Hematopoietic multipotent progenitor cell treated with erythropoietin and hydrocortisone succinate and interleukin-3 and kit ligand, for 15 days (in vitro differentiated cells): ENCODE measurements around the gene FRMD8.

Source experiments
- DNase-seq: peaks from one replicate; pipeline ENCODE4 v3.0.0-alpha.2; 2015; ENCODE audit warnings: low spot score

The FRMD8 gene

GRCh38 chr11:65392899-65393298 is 6.5 kb downstream of the FRMD8 start:
- DNase-seq = no peak

- DNase-seq = no peak
Measured at GRCh38 chr11:65393513-65394079, 7.2 kb downstream of the FRMD8 start.

GRCh38 chr11:65394125-65394536 is 7.7 kb downstream of the FRMD8 start:
- no peak for DNase-seq

- DNase-seq = no peak
Measured at GRCh38 chr11:65395961-65396530, 9.6 kb downstream of the FRMD8 start.

GRCh38 chr11:65396769-65397745 is 10.6 kb downstream of the FRMD8 start:
- no peak for DNase-seq

GRCh38 chr11:65398362-65398910 is 12.0 kb downstream of the FRMD8 start:
- no peak for DNase-seq

- no peak for DNase-seq
Measured at GRCh38 chr11:65399249-65399648, 12.8 kb downstream of the FRMD8 start.

- no peak for DNase-seq
Measured at GRCh38 chr11:65399845-65400244, 13.4 kb downstream of the FRMD8 start.

- DNase-seq = no peak
Measured at GRCh38 chr11:65400307-65401072, 14.1 kb downstream of the FRMD8 start.

GRCh38 chr11:65401073-65401802 is 14.8 kb downstream of the FRMD8 start:
- no peak for DNase-seq

- DNase-seq = no peak
Measured at GRCh38 chr11:65401803-65402248, 15.4 kb downstream of the FRMD8 start.

- no peak for DNase-seq
Measured at GRCh38 chr11:65402790-65403189, 16.4 kb downstream of the FRMD8 start.

GRCh38 chr11:65403607-65404121 is 17.2 kb downstream of the FRMD8 start:
- no peak for DNase-seq

- no peak for DNase-seq
Measured at GRCh38 chr11:65404210-65404609, 17.8 kb downstream of the FRMD8 start.

GRCh38 chr11:65404638-65405339 is 18.4 kb downstream of the FRMD8 start:
- no peak for DNase-seq

GRCh38 chr11:65410936-65411680 is 24.7 kb downstream of the FRMD8 start:
- no peak for DNase-seq

- no peak for DNase-seq
Measured at GRCh38 chr11:65411681-65412070, 25.2 kb downstream of the FRMD8 start.

- no peak for DNase-seq
Measured at GRCh38 chr11:65412271-65413076, 26.0 kb downstream of the FRMD8 start.
